ENCODE results near the gene ATP7A.

ATP7A gene

DNA sequence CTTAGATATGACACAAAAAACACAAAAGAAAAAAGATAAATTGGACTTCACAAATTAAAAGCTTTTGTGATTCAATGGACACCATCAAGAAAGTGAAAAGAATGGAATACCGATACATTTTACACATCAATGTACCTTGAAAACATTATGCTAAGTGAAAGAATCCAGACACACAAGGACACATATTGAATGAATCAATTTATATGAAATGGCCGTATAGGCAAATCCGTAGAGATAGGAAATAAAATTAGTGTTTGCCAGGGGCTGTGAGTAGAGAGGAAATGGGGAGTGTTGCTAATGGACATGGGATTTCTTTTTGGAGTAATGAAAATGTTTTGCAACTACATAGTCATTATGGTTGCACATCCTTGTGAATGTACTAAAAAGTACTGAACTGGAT, 55.9 kb downstream of the ATP7A start:
- DNase-seq (ENCODE audit: low spot score) = no peak
- TF ChIP-seq, protein P1, sequence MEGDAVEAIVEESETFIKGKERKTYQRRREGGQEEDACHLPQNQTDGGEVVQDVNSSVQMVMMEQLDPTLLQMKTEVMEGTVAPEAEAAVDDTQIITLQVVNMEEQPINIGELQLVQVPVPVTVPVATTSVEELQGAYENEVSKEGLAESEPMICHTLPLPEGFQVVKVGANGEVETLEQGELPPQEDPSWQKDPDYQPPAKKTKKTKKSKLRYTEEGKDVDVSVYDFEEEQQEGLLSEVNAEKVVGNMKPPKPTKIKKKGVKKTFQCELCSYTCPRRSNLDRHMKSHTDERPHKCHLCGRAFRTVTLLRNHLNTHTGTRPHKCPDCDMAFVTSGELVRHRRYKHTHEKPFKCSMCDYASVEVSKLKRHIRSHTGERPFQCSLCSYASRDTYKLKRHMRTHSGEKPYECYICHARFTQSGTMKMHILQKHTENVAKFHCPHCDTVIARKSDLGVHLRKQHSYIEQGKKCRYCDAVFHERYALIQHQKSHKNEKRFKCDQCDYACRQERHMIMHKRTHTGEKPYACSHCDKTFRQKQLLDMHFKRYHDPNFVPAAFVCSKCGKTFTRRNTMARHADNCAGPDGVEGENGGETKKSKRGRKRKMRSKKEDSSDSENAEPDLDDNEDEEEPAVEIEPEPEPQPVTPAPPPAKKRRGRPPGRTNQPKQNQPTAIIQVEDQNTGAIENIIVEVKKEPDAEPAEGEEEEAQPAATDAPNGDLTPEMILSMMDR (IDR thresholded peaks at IDR 0.05; ENCODE audit: extremely low read depth, missing control alignments) = no peak

DNA sequence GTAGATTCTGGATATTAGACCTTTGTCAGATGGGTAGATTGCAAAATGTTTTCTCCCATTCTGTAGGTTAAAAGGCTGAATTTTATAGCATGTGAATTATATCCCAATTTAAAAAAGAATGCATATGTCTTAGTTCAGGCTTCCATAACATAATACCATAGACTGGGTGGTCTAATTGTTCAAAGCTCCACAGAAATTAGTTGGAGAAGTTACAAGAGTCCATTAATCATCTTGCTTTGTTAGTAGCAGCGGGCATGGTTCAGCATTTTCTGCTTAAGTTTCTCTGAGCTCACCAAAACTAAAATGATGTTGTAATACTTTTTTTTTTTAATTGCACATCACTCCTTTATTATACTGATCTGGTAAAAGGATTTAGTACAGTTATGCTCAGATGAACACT, 57.1 kb downstream of the ATP7A start:
- no peak for DNase-seq (ENCODE audit: low spot score)
- TF ChIP-seq, protein P1 (IDR thresholded peaks at IDR 0.05; ENCODE audit: extremely low read depth, missing control alignments) = no peak

DNA sequence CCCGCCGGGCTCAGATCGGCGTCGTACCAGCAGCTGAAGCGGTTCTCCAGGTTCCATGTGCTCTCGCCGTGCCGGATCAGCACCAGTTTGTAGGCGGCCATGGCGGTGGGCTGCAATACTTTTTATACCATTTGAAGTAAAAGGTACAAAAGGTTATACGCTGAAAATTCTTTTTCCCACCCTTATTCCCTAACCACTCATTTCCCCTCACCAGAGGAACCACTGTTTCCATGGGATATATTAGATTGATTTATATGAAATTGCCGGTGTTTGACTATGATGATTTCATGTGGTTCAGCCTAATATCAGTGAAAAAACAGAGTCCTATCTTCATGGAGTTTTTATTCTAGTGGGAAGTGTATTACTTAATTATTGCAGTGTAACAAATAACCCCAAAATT, 59.0 kb downstream of the ATP7A start, which contains the start of gene PGAM4:
Gene PGAM4, minus strand, starts transcription at position 101 of the 400 bp plus-strand sequence. Its CDS starts 0 bp downstream, at position 101.
- no peak for DNase-seq (ENCODE audit: low spot score)
- TF ChIP-seq, protein P1 (IDR thresholded peaks at IDR 0.05; ENCODE audit: extremely low read depth, missing control alignments) = no peak

DNA sequence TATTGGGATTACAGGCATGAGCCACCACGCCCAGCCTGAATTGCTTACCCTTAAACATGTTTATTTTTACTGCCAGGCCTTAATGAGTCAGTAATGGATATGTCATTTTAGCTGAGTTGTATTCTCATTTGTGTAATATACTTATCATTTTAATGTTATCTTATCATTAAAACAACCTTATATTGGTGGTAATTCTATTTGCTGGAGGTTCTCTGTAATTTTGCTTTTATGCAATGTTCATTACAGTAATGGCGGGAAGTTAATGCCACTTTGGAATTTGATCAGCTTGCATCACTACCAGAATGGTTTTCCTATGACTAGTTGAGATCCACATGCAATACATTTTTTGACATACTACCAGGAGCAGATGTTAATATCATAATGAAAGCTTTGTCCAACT, 65.3 kb downstream of the ATP7A start:
- TF ChIP-seq, protein P1 (IDR thresholded peaks at IDR 0.05; ENCODE audit: extremely low read depth, missing control alignments) = no peak
- DNase-seq (ENCODE audit: low spot score) = no peak

DNA sequence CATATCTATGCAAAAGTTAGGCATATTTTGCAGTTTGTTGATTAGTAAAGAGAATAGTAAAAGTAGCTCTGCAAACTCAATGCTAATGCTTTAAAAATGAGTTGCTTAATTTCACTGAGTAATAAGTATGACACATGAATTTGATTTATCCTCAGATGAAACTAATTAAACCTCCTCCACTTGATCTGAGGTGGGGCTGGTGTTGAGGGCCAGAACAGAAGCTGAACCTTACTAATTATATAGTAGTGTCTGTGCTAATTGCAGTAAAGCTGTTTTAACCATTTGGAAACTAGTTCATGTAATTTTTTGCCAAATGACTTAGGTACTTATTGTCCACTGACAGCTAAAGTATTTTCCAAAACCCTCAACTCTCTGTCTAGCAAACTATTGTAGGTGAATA, 66.6 kb downstream of the ATP7A start:
- DNase-seq (ENCODE audit: low spot score) = no peak
- TF ChIP-seq, protein P1 (IDR thresholded peaks at IDR 0.05; ENCODE audit: extremely low read depth, missing control alignments) = no peak

DNA sequence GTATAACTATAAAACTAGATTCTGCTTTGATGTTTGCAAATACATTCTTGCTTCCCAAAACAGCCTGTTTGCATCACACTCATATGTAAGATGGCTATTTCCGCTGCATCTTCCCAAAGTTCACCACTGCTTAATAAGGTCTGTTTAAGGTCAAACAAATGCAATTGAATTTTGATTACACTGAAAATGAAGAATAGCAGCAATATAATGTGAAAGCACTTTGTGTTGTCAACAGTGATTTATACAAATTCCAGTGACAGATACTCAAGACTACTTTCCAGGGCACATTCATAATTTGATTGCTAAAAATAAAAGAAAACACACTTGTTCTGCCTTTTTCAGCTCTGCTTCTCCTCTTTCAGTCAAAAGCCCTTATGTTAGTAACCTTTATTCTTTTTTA, 67.0 kb downstream of the ATP7A start:
- DNase-seq (ENCODE audit: low spot score) = no peak
- TF ChIP-seq, protein P1 (IDR thresholded peaks at IDR 0.05; ENCODE audit: extremely low read depth, missing control alignments) = no peak

DNA sequence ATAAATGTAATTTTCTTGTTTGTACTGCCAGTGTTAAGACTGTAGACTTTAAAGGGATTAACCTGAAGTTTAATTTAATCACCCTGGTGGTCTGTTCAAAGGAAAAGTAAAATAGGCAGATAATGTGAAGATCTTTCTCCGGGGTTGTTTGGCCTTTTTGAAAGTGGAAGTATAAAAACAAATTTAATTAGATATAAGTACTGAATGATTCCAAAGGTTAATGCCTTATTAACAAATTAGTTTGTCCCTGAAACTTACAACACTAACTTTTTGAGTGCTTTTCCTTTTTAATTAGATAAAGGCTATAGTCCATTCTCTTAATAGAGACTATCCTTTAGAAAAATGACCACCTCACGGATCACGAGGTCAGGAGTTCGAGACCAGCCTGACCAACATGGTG, 69.4 kb downstream of the ATP7A start:
- DNase-seq (ENCODE audit: low spot score) = no peak
- TF ChIP-seq, protein P1 (IDR thresholded peaks at IDR 0.05; ENCODE audit: extremely low read depth, missing control alignments) = no peak

All from GM20000 (cell line).